Stimulated activated naive CD8-positive, alpha-beta T cell treated with anti-CD3 and anti-CD28 coated beads, Interleukin-15, Interleukin-2, amounts not matched to agents 100 U/mL and 50 U/mL, for 24 hours (primary cell): ENCODE data around the gene FREY1.

Experiments used
- ATAC-seq: fragments of 150-1000 bp; cut with Tn5 transposase; one replicate; pipeline ENCODE4 v1.10.0; 2021
- DNase-seq: peaks from one replicate; pipeline ENCODE4 v3.0.0; 2021

Gene FREY1

GRCh38 chr11:45894555-45895247 is 12.4 kb downstream of the FREY1 start:
- ATAC-seq (no peak), DNase-seq (no peak)

- DNase-seq (no peak), ATAC-seq (no peak)
Measured at GRCh38 chr11:45892856-45893255, 14.2 kb downstream of the FREY1 start.

- ATAC-seq (no peak), DNase-seq (no peak)
Measured at GRCh38 chr11:45890886-45891550, 16.1 kb downstream of the FREY1 start.

GRCh38 chr11:45889966-45890365 is 17.1 kb downstream of the FREY1 start:
- ATAC-seq (no peak), DNase-seq (no peak)

GRCh38 chr11:45889555-45889954 is 17.5 kb downstream of the FREY1 start:
- ATAC-seq (no peak), DNase-seq (no peak)

- no peak for DNase-seq
- no peak for ATAC-seq
Measured at GRCh38 chr11:45887587-45887986, 19.5 kb downstream of the FREY1 start.

- ATAC-seq = no peak
- DNase-seq = no peak
Measured at GRCh38 chr11:45886816-45887520, 20.1 kb downstream of the FREY1 start.

- no peak for ATAC-seq
- DNase-seq = no peak
Measured at GRCh38 chr11:45885921-45886721, 20.9 kb downstream of the FREY1 start.

- DNase-seq (peak; percentile 65), ATAC-seq (peak; percentile 71)
Measured at GRCh38 chr11:45885274-45885920, 21.7 kb downstream of the FREY1 start, which contains the start of gene MAPK8IP1. MAPK8IP1 (plus strand) TSS chr11:45885651; CDS start chr11:45885821, 170 bp downstream.

GRCh38 chr11:45884596-45885185 is 22.4 kb downstream of the FREY1 start:
- DNase-seq = no peak
- ATAC-seq = no peak

- ATAC-seq (no peak), DNase-seq (no peak)
Measured at GRCh38 chr11:45881708-45882368, 25.2 kb downstream of the FREY1 start.

- no peak for ATAC-seq
- DNase-seq = no peak
Measured at GRCh38 chr11:45880772-45881570, 26.1 kb downstream of the FREY1 start.

- DNase-seq (no peak), ATAC-seq (no peak)
Measured at GRCh38 chr11:45879803-45880686, 27.0 kb downstream of the FREY1 start.

GRCh38 chr11:45877845-45878244 is 29.2 kb downstream of the FREY1 start:
- ATAC-seq (no peak), DNase-seq (no peak)

GRCh38 chr11:45877221-45877620 is 29.9 kb downstream of the FREY1 start:
- DNase-seq (no peak), ATAC-seq (no peak)

GRCh38 chr11:45876401-45876800 is 30.7 kb downstream of the FREY1 start:
- DNase-seq (no peak), ATAC-seq (no peak)

- ATAC-seq = peak; percentile 65
- peak; percentile 37 for DNase-seq
Measured at GRCh38 chr11:45872651-45873356, 34.3 kb downstream of the FREY1 start.

GRCh38 chr11:45871638-45872037 is 35.4 kb downstream of the FREY1 start:
- no peak for DNase-seq
- no peak for ATAC-seq
